Measurements from ENCODE around the gene NUP107. TPM values are rescaled to one million over a fixed set of nuclear protein-coding genes. Genes with fewer than 3 reads are reported as not detected.

The NUP107 gene
- total RNA-seq, 2 experiments from 2014 or later, result 37.2 to 38.7 TPM

DNA sequence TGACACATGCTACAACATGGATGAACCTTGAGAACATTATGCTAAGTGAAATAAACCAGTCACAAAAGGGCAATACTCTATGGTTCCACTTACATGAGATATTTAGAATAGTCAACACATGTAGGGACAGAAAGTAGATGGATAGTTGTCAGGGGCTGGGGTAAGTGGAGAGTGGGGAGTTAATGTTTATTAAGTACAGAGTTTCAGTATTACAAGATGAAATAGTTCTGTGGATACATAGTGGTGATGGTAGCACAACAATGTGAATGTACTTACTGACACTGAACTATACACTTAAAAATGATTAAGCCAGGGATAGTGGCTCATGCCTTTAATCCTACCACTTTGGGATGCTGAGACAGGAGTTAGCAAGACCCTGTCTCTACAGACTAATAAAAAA, 8.7 kb downstream of the NUP107 start:
- H3K27me3 ChIP-seq (ENCODE audit: control insufficient read depth in 1 of 2, insufficient read depth in 2 of 2, low read length in 2 of 2), result no peaks in the 10 kb centered on the region
- Mint-ChIP-seq H3K36me3 (ENCODE audit: low read depth) (peaks cover 81% of the 10 kb centered on the region), H3K4me1 (ENCODE audit: low read depth) (no peaks in the 10 kb centered on the region), H3K4me3 (no peak overlapping the region), H3K27me3 (no peaks in the 10 kb centered on the region), H3K27ac (no peak overlapping the region), H3K9me3 (no peaks in the 10 kb centered on the region)
- no peaks in the 10 kb centered on the region for H3K9me3 ChIP-seq (ENCODE audit: control insufficient read depth in 1 of 2, insufficient read depth in 1 of 2, low read length in 2 of 2)
- CTCF ChIA-PET, result no interaction called here
- intact Hi-C loops (cut with DNase I, micrococcal nuclease), result no loop called here
- TF ChIP-seq, protein P1, sequence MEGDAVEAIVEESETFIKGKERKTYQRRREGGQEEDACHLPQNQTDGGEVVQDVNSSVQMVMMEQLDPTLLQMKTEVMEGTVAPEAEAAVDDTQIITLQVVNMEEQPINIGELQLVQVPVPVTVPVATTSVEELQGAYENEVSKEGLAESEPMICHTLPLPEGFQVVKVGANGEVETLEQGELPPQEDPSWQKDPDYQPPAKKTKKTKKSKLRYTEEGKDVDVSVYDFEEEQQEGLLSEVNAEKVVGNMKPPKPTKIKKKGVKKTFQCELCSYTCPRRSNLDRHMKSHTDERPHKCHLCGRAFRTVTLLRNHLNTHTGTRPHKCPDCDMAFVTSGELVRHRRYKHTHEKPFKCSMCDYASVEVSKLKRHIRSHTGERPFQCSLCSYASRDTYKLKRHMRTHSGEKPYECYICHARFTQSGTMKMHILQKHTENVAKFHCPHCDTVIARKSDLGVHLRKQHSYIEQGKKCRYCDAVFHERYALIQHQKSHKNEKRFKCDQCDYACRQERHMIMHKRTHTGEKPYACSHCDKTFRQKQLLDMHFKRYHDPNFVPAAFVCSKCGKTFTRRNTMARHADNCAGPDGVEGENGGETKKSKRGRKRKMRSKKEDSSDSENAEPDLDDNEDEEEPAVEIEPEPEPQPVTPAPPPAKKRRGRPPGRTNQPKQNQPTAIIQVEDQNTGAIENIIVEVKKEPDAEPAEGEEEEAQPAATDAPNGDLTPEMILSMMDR (IDR thresholded peaks at IDR 0.05), result no peak
- peaks cover 76% of the 10 kb centered on the region for H3K36me3 ChIP-seq (ENCODE audit: insufficient read depth, low read length)
- H3K27ac ChIP-seq (ENCODE audit: low read depth in 1 of 2, low read length in 2 of 2), result no peak overlapping the region
- POLR2A ChIA-PET, result interaction anchor here (0.6 kb wide), 1 partner anchor 336 kb away, joined by 4 read pairs; no protein-coding TSS in a partner anchor
- H3K4me3 ChIP-seq (ENCODE audit: low read length), result no peak overlapping the region
- ATAC-seq (ENCODE audit: poor library complexity), result no peak
- no peaks in the 10 kb centered on the region for H3K4me1 ChIP-seq (ENCODE audit: insufficient read depth, low read length)
- DNase-seq, result no peak

- peaks cover 63% of the 10 kb centered on the region for H3K36me3 Mint-ChIP-seq (ENCODE audit: low read depth)
- H3K36me3 ChIP-seq (ENCODE audit: insufficient read depth, low read length), result peaks cover 67% of the 10 kb centered on the region
Measured at GRCh38 chr12:68699486-68699885, 12.7 kb downstream of the NUP107 start.

DNA sequence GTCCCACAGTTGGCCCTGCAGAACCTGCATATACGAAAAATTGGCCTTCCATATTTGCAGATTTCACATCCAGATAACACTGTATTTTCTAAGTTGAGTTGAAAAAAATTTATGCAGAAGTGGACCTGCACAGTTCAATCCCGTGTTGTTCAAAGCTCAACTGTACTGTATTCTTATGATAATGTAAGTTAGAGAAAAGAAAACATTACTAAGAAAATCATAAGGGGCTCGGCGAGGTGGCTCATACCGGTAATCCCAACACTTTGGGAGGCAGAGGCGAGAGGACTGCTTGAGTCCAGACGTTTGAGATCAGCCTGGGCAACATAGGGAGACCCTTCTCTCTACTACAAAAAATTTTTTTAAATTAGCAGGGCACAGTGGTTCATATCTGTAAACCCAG, 41.0 kb downstream of the NUP107 start:
- ATAC-seq (ENCODE audit: poor library complexity), result no peak
- POLR2A ChIA-PET, result interaction anchor here (1.7 kb wide), 1 partner anchor 80 kb away, joined by 5 read pairs; the partner anchor contains the start of gene MDM2

More at GRCh38 chr12:68699486-68699885, 12.7 kb downstream of the NUP107 start:
- TF ChIP-seq, protein P1 (IDR thresholded peaks at IDR 0.05), result no peak
- Histone ChIP-seq H3K9me3 (ENCODE audit: control insufficient read depth in 1 of 2, insufficient read depth in 1 of 2, low read length in 2 of 2) (no peaks in the 10 kb centered on the region), H3K27me3 (ENCODE audit: control insufficient read depth in 1 of 2, insufficient read depth in 2 of 2, low read length in 2 of 2) (no peaks in the 10 kb centered on the region), H3K27ac (ENCODE audit: low read depth in 1 of 2, low read length in 2 of 2) (no peak overlapping the region), H3K4me1 (ENCODE audit: insufficient read depth, low read length) (no peaks in the 10 kb centered on the region), H3K4me3 (ENCODE audit: low read length) (no peak overlapping the region)
- POLR2A ChIA-PET, result no interaction called here
- ATAC-seq (ENCODE audit: poor library complexity) (no peak), DNase-seq (no peak)
- H3K27me3 Mint-ChIP-seq, result no peaks in the 10 kb centered on the region
- no peak overlapping the region for H3K4me3 Mint-ChIP-seq
- CTCF ChIA-PET, result no interaction called here
- H3K4me1 Mint-ChIP-seq (ENCODE audit: low read depth), result no peaks in the 10 kb centered on the region
- H3K9me3 Mint-ChIP-seq, result no peaks in the 10 kb centered on the region
- H3K27ac Mint-ChIP-seq, result no peak overlapping the region
- intact Hi-C loops (cut with DNase I, micrococcal nuclease), result no loop called here

More for the DNA sequence above, 41.0 kb downstream of the NUP107 start:
- H3K4me3 Mint-ChIP-seq, result no peak overlapping the region
- Histone ChIP-seq H3K27ac (ENCODE audit: low read depth in 1 of 2, low read length in 2 of 2) (no peak overlapping the region), H3K9me3 (ENCODE audit: control insufficient read depth in 1 of 2, insufficient read depth in 1 of 2, low read length in 2 of 2) (no peaks in the 10 kb centered on the region), H3K4me3 (ENCODE audit: low read length) (no peak overlapping the region), H3K36me3 (ENCODE audit: insufficient read depth, low read length) (peaks cover 41% of the 10 kb centered on the region), H3K4me1 (ENCODE audit: insufficient read depth, low read length) (no peaks in the 10 kb centered on the region), H3K27me3 (ENCODE audit: control insufficient read depth in 1 of 2, insufficient read depth in 2 of 2, low read length in 2 of 2) (no peaks in the 10 kb centered on the region)
- peaks cover 51% of the 10 kb centered on the region for H3K36me3 Mint-ChIP-seq (ENCODE audit: low read depth)
- H3K27me3 Mint-ChIP-seq, result no peaks in the 10 kb centered on the region
- DNase-seq, result no peak
- no peaks in the 10 kb centered on the region for H3K9me3 Mint-ChIP-seq
- H3K4me1 Mint-ChIP-seq (ENCODE audit: low read depth), result no peaks in the 10 kb centered on the region
- intact Hi-C loops (cut with DNase I, micrococcal nuclease), result no loop called here
- H3K27ac Mint-ChIP-seq, result no peak overlapping the region
- CTCF ChIA-PET, result interaction anchor here (0.7 kb wide), 1 partner anchor 102 kb away, joined by 3 read pairs; no protein-coding TSS in a partner anchor
- TF ChIP-seq, protein P1 (IDR thresholded peaks at IDR 0.05), result no peak

Data from CD4-positive, alpha-beta T cell (primary cell).